GM23338 (cell line): ENCODE measurements around the gene COPA.
"Not testable (repeated sequence)": the region's sequence is repeated elsewhere in the genome, so short reads cannot be mapped to it uniquely, and the experiment has no call there.

ENCODE experiments used
- CREB1 ChIP-seq: fragments of 250-450 bp; sonication (Bioruptor Pico); IDR thresholded peaks from 2 replicates; pipeline ENCODE4 v1.5.0; 2020; ENCODE audit warnings: low read depth, mild to moderate bottlenecking, moderate library complexity
- CTCF ChIP-seq, 2 experiments: fragments of 200-600 bp in 1 of 2; sonication (generic) in 1 of 2; conservative IDR thresholded peaks; 2 replicates each; pipeline versions ENCODE4 v1.5.1 to v1.6.1; 2016 to 2017; ENCODE audit warnings: antibody characterized with exemption in 2 of 2, low read depth in 2 of 2, mild to moderate bottlenecking in 2 of 2, moderate library complexity in 1 of 2
- ETS1 ChIP-seq: IDR thresholded peaks from 2 replicates; pipeline ENCODE4 v1.6.1; 2016; ENCODE audit warnings: antibody characterized with exemption
- EZH2 ChIP-seq: fragments of 200-600 bp; sonication (generic); IDR thresholded peaks from one replicate; pipeline ENCODE4 v1.8.0; 2017; ENCODE audit warnings: antibody characterized with exemption, mild to moderate bottlenecking, low read depth; ENCODE audit not compliant: unreplicated experiment
- EZH2phosphoT487 ChIP-seq: fragments of 200-600 bp; sonication (generic); IDR thresholded peaks from one replicate; pipeline ENCODE4 v1.8.1; 2018; ENCODE audit warnings: antibody characterized with exemption; ENCODE audit not compliant: unreplicated experiment
- JUNB ChIP-seq: IDR thresholded peaks from one replicate; pipeline ENCODE4 v1.6.1; 2016; ENCODE audit warnings: antibody characterized with exemption; ENCODE audit not compliant: unreplicated experiment
- NANOG ChIP-seq: IDR thresholded peaks from 2 replicates; pipeline ENCODE4 v1.6.1; 2016; ENCODE audit warnings: antibody characterized with exemption, borderline replicate concordance
- POLR2AphosphoS5 ChIP-seq: IDR thresholded peaks from 2 replicates; pipeline ENCODE4 v1.6.1; 2016; ENCODE audit warnings: antibody characterized with exemption, low read depth
- REST ChIP-seq: IDR thresholded peaks from one replicate; pipeline ENCODE4 v1.6.1; 2018; ENCODE audit warnings: antibody characterized with exemption; ENCODE audit not compliant: unreplicated experiment
- STAT1 ChIP-seq: IDR thresholded peaks from one replicate; pipeline ENCODE4 v1.6.1; 2016; ENCODE audit warnings: antibody characterized with exemption; ENCODE audit not compliant: unreplicated experiment
- ZNF114 ChIP-seq: fragments of 250-450 bp; sonication (Bioruptor Pico); IDR thresholded peaks from 2 replicates; pipeline ENCODE4 v1.5.0; 2020; ENCODE audit warnings: mild to moderate bottlenecking, moderate library complexity
- ZNF331 ChIP-seq: fragments of 250-450 bp; sonication (Bioruptor Pico); IDR thresholded peaks from 2 replicates; pipeline ENCODE4 v1.5.0; 2020; ENCODE audit warnings: low read depth, mild to moderate bottlenecking, moderate library complexity
- ZNF462 ChIP-seq: fragments of 250-450 bp; sonication (Bioruptor Pico); IDR thresholded peaks from 2 replicates; pipeline ENCODE4 v1.5.0; 2020; ENCODE audit warnings: mild to moderate bottlenecking, moderate library complexity

GRCh38 chr1:160388406-160388805 lies 45.4 kb upstream of the COPA start:
- not testable (repeated sequence) for TF ChIP-seq POLR2AphosphoS5; CTCF (conservative IDR thresholded peaks at IDR 0.05; ENCODE audit: low read depth in 2 of 2); EZH2; CREB1 (CRISPR knock-in tag); REST; EZH2phosphoT487; ZNF331; ETS1; JUNB; NANOG; ZNF462; ZNF114; STAT1
